Measurements from ENCODE around the gene C1orf216.
"Not testable (repeated sequence)": the region's sequence is repeated elsewhere in the genome, so short reads cannot be mapped to it uniquely, and the experiment has no call there.

The C1orf216 gene

GRCh38 chr1:35706846-35707600 lies 11.7 kb downstream of the C1orf216 start:
- no peak for DNase-seq (ENCODE audit: low read depth in 2 of 2)

- DNase-seq (ENCODE audit: low read depth in 2 of 2): no peak
Measured at GRCh38 chr1:35702508-35702907, 16.2 kb downstream of the C1orf216 start.

- DNase-seq (ENCODE audit: low read depth in 2 of 2): not testable (repeated sequence)
Measured at GRCh38 chr1:35699152-35699551, 19.5 kb downstream of the C1orf216 start.

GRCh38 chr1:35692317-35692716 lies 26.4 kb downstream of the C1orf216 start:
- no peak for DNase-seq (ENCODE audit: low read depth in 2 of 2)

- DNase-seq (ENCODE audit: low read depth in 2 of 2): no peak
Measured at GRCh38 chr1:35691571-35692220, 27.0 kb downstream of the C1orf216 start.

GRCh38 chr1:35691080-35691479 lies 27.6 kb downstream of the C1orf216 start:
- DNase-seq (ENCODE audit: low read depth in 2 of 2): no peak

- not testable (repeated sequence) for DNase-seq (ENCODE audit: low read depth in 2 of 2)
Measured at GRCh38 chr1:35690103-35690502, 28.6 kb downstream of the C1orf216 start.

GRCh38 chr1:35688161-35688560 lies 30.5 kb downstream of the C1orf216 start:
- DNase-seq (ENCODE audit: low read depth in 2 of 2): no peak

- no peak for DNase-seq (ENCODE audit: low read depth in 2 of 2)
Measured at GRCh38 chr1:35683012-35683411, 35.7 kb downstream of the C1orf216 start.

GRCh38 chr1:35680271-35680670 lies 38.4 kb downstream of the C1orf216 start:
- no peak for DNase-seq (ENCODE audit: low read depth in 2 of 2)

- no peak for DNase-seq (ENCODE audit: low read depth in 2 of 2)
Measured at GRCh38 chr1:35675773-35676172, 42.9 kb downstream of the C1orf216 start.

- no peak for DNase-seq (ENCODE audit: low read depth in 2 of 2)
Measured at GRCh38 chr1:35674111-35674510, 44.6 kb downstream of the C1orf216 start.

- DNase-seq (ENCODE audit: low read depth in 2 of 2): no peak
Measured at GRCh38 chr1:35672116-35672515, 46.6 kb downstream of the C1orf216 start.

GRCh38 chr1:35668506-35668905 lies 50.2 kb downstream of the C1orf216 start:
- no peak for DNase-seq (ENCODE audit: low read depth in 2 of 2)

GRCh38 chr1:35666916-35667315 lies 51.8 kb downstream of the C1orf216 start:
- DNase-seq (ENCODE audit: low read depth in 2 of 2): no peak

GRCh38 chr1:35666216-35666615 lies 52.5 kb downstream of the C1orf216 start:
- no peak for DNase-seq (ENCODE audit: low read depth in 2 of 2)
